CD14-positive monocyte (primary cell): Measurements from ENCODE around the gene JAM3. TPM values are rescaled to one million over a fixed set of nuclear protein-coding genes. Genes with fewer than 3 reads are reported as not detected.

Experiments used
- DNase-seq, 3 donors: peaks; one replicate each; pipeline ENCODE4 v3.0.0-alpha.2; 2011 to 2022
- H2AFZ ChIP-seq: 2 replicates; pipeline ENCODE4 v1.6.0; 2012; ENCODE audit warnings: mild to moderate bottlenecking, low read depth, low read length, inconsistent platforms; ENCODE audit not compliant: insufficient read depth, poor library complexity, severe bottlenecking
- H3K27ac ChIP-seq, 2 donors: 1 replicate in 1 of 2; 2 replicates in 1 of 2; pipeline ENCODE4 v1.5.1; 2012 to 2013; ENCODE audit warnings: low read length in 2 of 2, control low read depth in 1 of 2, inconsistent platforms in 1 of 2, low read depth in 1 of 2, mild to moderate bottlenecking in 1 of 2
- H3K27me3 ChIP-seq, 2 donors: one replicate each; pipeline versions ENCODE4 v1.6.0 to v1.6.1; 2011 to 2013; ENCODE audit warnings: low read length in 2 of 2; ENCODE audit not compliant: control insufficient read depth in 2 of 2, insufficient read depth in 2 of 2
- H3K36me3 ChIP-seq, 2 donors: replicated peaks in 1 of 2; 1 replicate in 1 of 2; 2 replicates in 1 of 2; pipeline versions ENCODE4 v1.5.1 to v1.6.1; 2012 to 2013; ENCODE audit warnings: low read length in 2 of 2, control low read depth in 1 of 2, inconsistent platforms in 1 of 2, mild to moderate bottlenecking in 1 of 2; ENCODE audit not compliant: insufficient read depth in 2 of 2, control insufficient read depth in 1 of 2
- H3K4me1 ChIP-seq, 2 donors: 1 replicate in 1 of 2; 2 replicates in 1 of 2; pipeline versions ENCODE4 v1.5.1 to v1.6.1; 2012 to 2013; ENCODE audit warnings: low read length in 2 of 2, control low read depth in 1 of 2, inconsistent platforms in 1 of 2, mild to moderate bottlenecking in 1 of 2, moderate library complexity in 1 of 2; ENCODE audit not compliant: insufficient read depth in 2 of 2, control insufficient read depth in 1 of 2
- H3K4me2 ChIP-seq: replicated peaks from 2 replicates; pipeline ENCODE3; 2012; ENCODE audit warnings: low read length, moderate library complexity, mild to moderate bottlenecking; ENCODE audit not compliant: poor library complexity, severe bottlenecking; ENCODE audit errors: extremely low read depth
- H3K4me3 ChIP-seq, 3 experiments: fragments of 200-600 bp in 1 of 3; sonication (generic) in 1 of 3; replicated peaks in 1 of 3; 1 replicate in 2 of 3; 2 replicates in 1 of 3; pipeline ENCODE4 v1.5.1; 2011 to 2013; ENCODE audit warnings: low read length in 3 of 3, mild to moderate bottlenecking in 3 of 3, control low read depth in 2 of 3, low read depth in 2 of 3, inconsistent platforms in 1 of 3, moderate library complexity in 1 of 3
- H3K79me2 ChIP-seq: 2 replicates; pipeline ENCODE4 v1.6.0; 2012; ENCODE audit warnings: mild to moderate bottlenecking, control low read depth, inconsistent platforms, low read length, moderate library complexity; ENCODE audit not compliant: insufficient read depth
- H3K9ac ChIP-seq: 2 replicates; pipeline ENCODE4 v1.6.0; 2017; ENCODE audit warnings: low read length, mild to moderate bottlenecking; ENCODE audit not compliant: insufficient read depth, poor library complexity, severe bottlenecking
- H3K9me3 ChIP-seq, 2 donors: replicated peaks in 1 of 2; 1 replicate in 1 of 2; 2 replicates in 1 of 2; pipeline versions ENCODE4 v1.5.1 to v1.6.1; 2012 to 2013; ENCODE audit warnings: low read length in 2 of 2, control low read depth in 1 of 2; ENCODE audit not compliant: control insufficient read depth in 1 of 2, insufficient read depth in 1 of 2
- H4K20me1 ChIP-seq: 2 replicates; pipeline ENCODE4 v1.6.0; 2012; ENCODE audit warnings: mild to moderate bottlenecking, low read length, control low read depth, moderate library complexity; ENCODE audit not compliant: insufficient read depth
- H3K27ac Mint-ChIP-seq, 7 donors: one replicate each; pipeline ENCODE4 v1.8.0; 2020; ENCODE audit warnings: mild to moderate bottlenecking in 7 of 7, mixed read lengths in 7 of 7, moderate library complexity in 6 of 7, inconsistent platforms in 2 of 7
- H3K27me3 Mint-ChIP-seq, 3 donors: one replicate each; pipeline ENCODE4 v1.8.0; 2021 to 2022; ENCODE audit warnings: low read depth in 3 of 3, mild to moderate bottlenecking in 3 of 3, mixed read lengths in 3 of 3, moderate library complexity in 3 of 3, inconsistent platforms in 1 of 3
- H3K36me3 Mint-ChIP-seq, 2 donors: one replicate each; pipeline ENCODE4 v1.8.0; 2020; ENCODE audit warnings: mixed read lengths in 2 of 2, inconsistent platforms in 1 of 2, mild to moderate bottlenecking in 1 of 2
- H3K4me1 Mint-ChIP-seq: one replicate; pipeline ENCODE4 v1.8.0; 2020; ENCODE audit warnings: mild to moderate bottlenecking, mixed read lengths
- H3K4me3 Mint-ChIP-seq, 2 donors: one replicate each; pipeline ENCODE4 v1.8.0; 2020; ENCODE audit warnings: mild to moderate bottlenecking in 2 of 2, mixed read lengths in 2 of 2, moderate library complexity in 1 of 2
- H3K9me3 Mint-ChIP-seq, 7 donors: one replicate each; pipeline ENCODE4 v1.8.0; 2020 to 2022; ENCODE audit warnings: mixed read lengths in 7 of 7, mild to moderate bottlenecking in 6 of 7, moderate library complexity in 6 of 7, inconsistent platforms in 2 of 7
- CTCF ChIP-seq: fragments of 200-600 bp; IDR thresholded peaks from one replicate; pipeline ENCODE4 v1.8.0; 2022; ENCODE audit warnings: antibody characterized with exemption, mild to moderate bottlenecking
- WGBS: methylation state at CpG from one replicate; pipeline ENCODE4 v1.1.5; 2013; ENCODE audit warnings: missing lambda C conversion rate; ENCODE audit not compliant: insufficient coverage; 5-methylcytosine and 5-hydroxymethylcytosine counted together
- intact Hi-C, 2 donors: fragments of 100-400 bp; cut with micrococcal nuclease; formaldehyde crosslinking; loops; one replicate each; pipeline versions ENCODE4 v1.15.0 to v1.15.1; 2023
- polyA plus RNA-seq, 3 donors: library from polyadenylated mRNA; depleted of rRNA in 1 of 3; unstranded in 2 of 3; stranded (reverse) in 1 of 3; fragments of 300-500 nt in 2 of 3; fragments of >200 nt in 1 of 3; fragmentation: Illumina TruSeq in 2 of 3; gene quantifications; 1 replicate in 2 of 3; 2 replicates in 1 of 3; pipeline ENCODE4 v1.2.3, GENCODE V29; 2012 to 2021

Gene JAM3
- polyA plus RNA-seq, 3 donors, result 0.03 to 0.25 (median 0.12) TPM

DNA sequence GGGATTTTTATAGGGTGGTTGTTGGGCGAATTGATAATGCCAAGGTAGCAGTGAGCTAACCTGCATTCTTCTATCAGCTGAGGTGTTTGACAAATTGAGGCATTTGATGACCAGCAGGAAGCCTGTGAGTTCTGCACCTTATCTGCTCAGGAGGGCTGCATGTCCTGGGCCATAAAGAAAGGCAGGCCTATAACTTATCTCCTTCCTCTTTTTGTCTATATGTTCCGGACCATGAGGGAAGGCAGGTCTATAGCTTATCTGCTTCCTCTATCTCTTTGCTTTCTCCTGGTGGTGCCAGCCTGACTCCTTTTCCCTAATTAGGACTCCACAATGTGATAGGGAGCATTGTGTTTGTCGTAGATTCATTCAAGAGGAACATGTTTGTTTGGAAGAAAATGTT lies 8.6 kb upstream of the JAM3 start:
- WGBS, result 15% methylated on average over 2 of the region's 3 CpGs
- Histone ChIP-seq H3K9me3 (no peaks in the 10 kb centered on the region), H3K4me2 (no peak overlapping the region), H3K4me1 (no peaks in the 10 kb centered on the region), H3K79me2 (no peaks in the 10 kb centered on the region), H3K36me3 (no peaks in the 10 kb centered on the region), H3K27ac (no peak overlapping the region), H4K20me1 (no peaks in the 10 kb centered on the region), H3K9ac (no peak overlapping the region), H3K4me3 (no peak overlapping the region), H2AFZ (no peak overlapping the region), H3K27me3 (peaks cover 0 to 3% of the 10 kb centered on the region in 2 donors)
- no peak overlapping the region for H3K27ac Mint-ChIP-seq
- H3K27me3 Mint-ChIP-seq, result peaks cover 0 to 10% (median 8%) of the 10 kb centered on the region in 3 donors
- DNase-seq, result no peak
- H3K9me3 Mint-ChIP-seq, result peaks cover 0 to 2% (median 0%) of the 10 kb centered on the region in 7 donors
- H3K4me1 Mint-ChIP-seq, result peaks cover 3% of the 10 kb centered on the region
- no peaks in the 10 kb centered on the region for H3K36me3 Mint-ChIP-seq
- no peak for TF ChIP-seq CTCF
- no peak overlapping the region for H3K4me3 Mint-ChIP-seq
- intact Hi-C loops, result no loop called here

GRCh38 chr11:134062265-134063123 lies 6.4 kb upstream of the JAM3 start:
- no peaks in the 10 kb centered on the region for H3K36me3 Mint-ChIP-seq
- H3K4me3 Mint-ChIP-seq, result no peak overlapping the region
- no peak overlapping the region for H2AFZ ChIP-seq
- H3K79me2 ChIP-seq, result no peaks in the 10 kb centered on the region
- H4K20me1 ChIP-seq, result no peaks in the 10 kb centered on the region
- peaks cover 10 to 23% (median 18%) of the 10 kb centered on the region in 3 donors for H3K27me3 Mint-ChIP-seq
- H3K4me3 ChIP-seq, result no peak overlapping the region
- no peaks in the 10 kb centered on the region for H3K36me3 ChIP-seq
- H3K4me1 ChIP-seq, result no peaks in the 10 kb centered on the region
- 81% methylated on average over 21 of the region's 24 CpGs for WGBS
- no peak overlapping the region for H3K27ac ChIP-seq
- H3K4me1 Mint-ChIP-seq, result peaks cover 3% of the 10 kb centered on the region
- H3K27ac Mint-ChIP-seq, result no peak overlapping the region
- H3K9me3 ChIP-seq, result no peaks in the 10 kb centered on the region
- H3K4me2 ChIP-seq, result no peak overlapping the region
- no peak overlapping the region for H3K9ac ChIP-seq
- peaks cover 2 to 9% of the 10 kb centered on the region in 2 donors for H3K27me3 ChIP-seq
- peaks cover 0 to 2% (median 0%) of the 10 kb centered on the region in 7 donors for H3K9me3 Mint-ChIP-seq
- no peak for DNase-seq
- TF ChIP-seq CTCF, result no peak
- intact Hi-C loops, result no loop called here
